HepG2 (cell line): ENCODE results near the gene ZNF621. TPM values are rescaled to one million over a fixed set of nuclear protein-coding genes. Genes with fewer than 3 reads are reported as not detected.
A peak's percentile ranks its signal among the peaks of the same experiment; 100 is the strongest.

Experiments
- GFI1 ChIP-seq: sonication (generic); formaldehyde crosslinking; IDR thresholded peaks from 2 replicates; pipeline ENCODE4 v1.5.0; 2020; ENCODE audit warnings: missing genetic modification reagents, mild to moderate bottlenecking, borderline replicate concordance
- MYC ChIP-seq: sonication (generic); formaldehyde crosslinking; IDR thresholded peaks from 2 replicates; pipeline ENCODE4 v1.9.0; 2021; ENCODE audit warnings: missing genetic modification reagents, borderline replicate concordance
- NR2C2 ChIP-seq: sonication (generic); formaldehyde crosslinking; IDR thresholded peaks from 2 replicates; pipeline ENCODE4 v1.4.0; 2020; ENCODE audit warnings: missing genetic modification reagents, mild to moderate bottlenecking, moderate library complexity, borderline replicate concordance
- NR2F2 ChIP-seq: IDR thresholded peaks from 2 replicates; pipeline ENCODE4 v1.6.1; 2012; ENCODE audit warnings: low read depth, inconsistent platforms, borderline replicate concordance
- ZNF354B ChIP-seq: sonication (generic); formaldehyde crosslinking; IDR thresholded peaks from 2 replicates; pipeline ENCODE4 v1.8.0; 2022; ENCODE audit warnings: mild to moderate bottlenecking, missing genetic modification reagents
- ZNF432 ChIP-seq: sonication (generic); formaldehyde crosslinking; IDR thresholded peaks from 2 replicates; pipeline ENCODE4 v1.5.0; 2020; ENCODE audit warnings: missing genetic modification reagents, mild to moderate bottlenecking, borderline replicate concordance
- polyA plus RNA-seq, 8 experiments: library from polyadenylated mRNA; depleted of rRNA in 3 of 8; stranded (reverse) in 7 of 8; unstranded in 1 of 8; fragments of >200 nt; fragmentation: Illumina TruSeq in 4 of 8; extraction: Trizol in 4 of 8; gene quantifications; 2 replicates each; pipeline versions ENCODE4 v1.2.1 to v1.2.3, GENCODE V29; 2011 to 2016; ENCODE audit warnings: low read depth in 4 of 8, missing spikeins in 1 of 8, mixed read lengths in 1 of 8; ENCODE audit not compliant: insufficient read depth in 1 of 8
- total RNA-seq, 5 experiments: library from RNA; depleted of rRNA; stranded (reverse); fragments of >200 nt; fragmentation: Illumina TruSeq; extraction: Trizol; gene quantifications; 2 replicates each; pipeline ENCODE4 v1.2.3, GENCODE V29; 2016; ENCODE audit warnings: low read depth in 1 of 5
- TF ChIP-seq, protein P1 (sequence below): sonication (generic); formaldehyde crosslinking; IDR thresholded peaks from 2 replicates; pipeline ENCODE4 v1.4.0; 2020; ENCODE audit warnings: missing genetic modification reagents, borderline replicate concordance
- TF ChIP-seq, protein P2 (sequence below): sonication (generic); formaldehyde crosslinking; IDR thresholded peaks from 2 replicates; pipeline ENCODE4 v1.4.0; 2020; ENCODE audit warnings: missing genetic modification reagents
- TF ChIP-seq, protein P3 (sequence below): sonication (generic); formaldehyde crosslinking; IDR thresholded peaks from 2 replicates; pipeline ENCODE4 v1.8.1; 2023; ENCODE audit warnings: mild to moderate bottlenecking, inconsistent platforms, moderate library complexity, missing genetic modification reagents, borderline replicate concordance
- TF ChIP-seq, protein P4 (sequence below): sonication (generic); formaldehyde crosslinking; IDR thresholded peaks from 2 replicates; pipeline ENCODE4 v1.5.1; 2020; ENCODE audit warnings: mild to moderate bottlenecking, missing genetic modification reagents, borderline replicate concordance

ZNF621 gene
- total and polyA plus RNA-seq, 2 of the 13 experiments (the other 11 are each of a cell fraction or from before 2014, with no cell fraction given), result 13.2 to 14.9 TPM

DNA sequence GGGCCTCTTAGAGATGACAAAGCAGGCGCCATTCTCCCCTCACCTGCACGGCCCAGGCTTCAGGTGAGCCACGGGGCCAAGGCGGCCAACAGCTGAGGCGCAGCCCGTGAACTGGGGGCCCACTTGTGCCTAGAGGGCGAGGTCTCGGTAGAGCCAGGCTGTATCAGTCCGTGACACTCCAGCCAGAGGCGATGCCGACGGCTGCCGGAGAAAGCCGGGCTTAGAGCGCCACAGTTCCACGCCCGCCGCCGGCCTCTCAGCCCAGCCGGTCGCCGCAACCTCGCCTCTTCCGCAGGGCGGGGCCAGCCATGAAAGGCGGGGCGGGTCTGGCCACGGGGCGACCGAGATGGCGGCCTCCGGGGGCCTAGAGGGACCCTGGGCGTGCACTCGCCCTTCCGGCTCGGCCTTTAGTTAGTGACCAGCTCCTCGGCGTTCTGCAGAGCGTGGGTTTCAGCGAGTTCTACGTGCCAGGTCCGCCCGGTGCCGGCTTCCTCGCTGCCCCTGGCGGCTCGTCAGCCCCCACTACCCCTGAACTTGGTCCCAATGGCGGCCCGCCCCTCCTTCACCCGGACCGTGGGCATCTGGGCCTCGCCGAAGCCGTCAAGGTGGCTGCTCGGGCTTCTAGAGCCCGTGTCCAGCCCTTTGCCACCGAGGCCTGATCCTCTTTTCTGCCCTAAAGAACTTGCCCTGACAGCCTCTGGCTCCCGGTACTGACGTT lies at the start of gene ZNF621 (continued):
- TF ChIP-seq, protein P1, sequence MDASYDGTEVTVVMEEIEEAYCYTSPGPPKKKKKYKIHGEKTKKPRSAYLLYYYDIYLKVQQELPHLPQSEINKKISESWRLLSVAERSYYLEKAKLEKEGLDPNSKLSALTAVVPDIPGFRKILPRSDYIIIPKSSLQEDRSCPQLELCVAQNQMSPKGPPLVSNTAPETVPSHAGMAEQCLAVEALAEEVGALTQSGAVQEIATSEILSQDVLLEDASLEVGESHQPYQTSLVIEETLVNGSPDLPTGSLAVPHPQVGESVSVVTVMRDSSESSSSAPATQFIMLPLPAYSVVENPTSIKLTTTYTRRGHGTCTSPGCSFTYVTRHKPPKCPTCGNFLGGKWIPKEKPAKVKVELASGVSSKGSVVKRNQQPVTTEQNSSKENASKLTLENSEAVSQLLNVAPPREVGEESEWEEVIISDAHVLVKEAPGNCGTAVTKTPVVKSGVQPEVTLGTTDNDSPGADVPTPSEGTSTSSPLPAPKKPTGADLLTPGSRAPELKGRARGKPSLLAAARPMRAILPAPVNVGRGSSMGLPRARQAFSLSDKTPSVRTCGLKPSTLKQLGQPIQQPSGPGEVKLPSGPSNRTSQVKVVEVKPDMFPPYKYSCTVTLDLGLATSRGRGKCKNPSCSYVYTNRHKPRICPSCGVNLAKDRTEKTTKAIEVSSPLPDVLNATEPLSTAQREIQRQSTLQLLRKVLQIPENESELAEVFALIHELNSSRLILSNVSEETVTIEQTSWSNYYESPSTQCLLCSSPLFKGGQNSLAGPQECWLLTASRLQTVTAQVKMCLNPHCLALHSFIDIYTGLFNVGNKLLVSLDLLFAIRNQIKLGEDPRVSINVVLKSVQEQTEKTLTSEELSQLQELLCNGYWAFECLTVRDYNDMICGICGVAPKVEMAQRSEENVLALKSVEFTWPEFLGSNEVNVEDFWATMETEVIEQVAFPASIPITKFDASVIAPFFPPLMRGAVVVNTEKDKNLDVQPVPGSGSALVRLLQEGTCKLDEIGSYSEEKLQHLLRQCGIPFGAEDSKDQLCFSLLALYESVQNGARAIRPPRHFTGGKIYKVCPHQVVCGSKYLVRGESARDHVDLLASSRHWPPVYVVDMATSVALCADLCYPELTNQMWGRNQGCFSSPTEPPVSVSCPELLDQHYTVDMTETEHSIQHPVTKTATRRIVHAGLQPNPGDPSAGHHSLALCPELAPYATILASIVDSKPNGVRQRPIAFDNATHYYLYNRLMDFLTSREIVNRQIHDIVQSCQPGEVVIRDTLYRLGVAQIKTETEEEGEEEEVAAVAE, result peak; percentile 56; the same call in 1 of the 2 replicates
- TF ChIP-seq ZNF354B (CRISPR knock-in tag), result no peak
- TF ChIP-seq, protein P2, sequence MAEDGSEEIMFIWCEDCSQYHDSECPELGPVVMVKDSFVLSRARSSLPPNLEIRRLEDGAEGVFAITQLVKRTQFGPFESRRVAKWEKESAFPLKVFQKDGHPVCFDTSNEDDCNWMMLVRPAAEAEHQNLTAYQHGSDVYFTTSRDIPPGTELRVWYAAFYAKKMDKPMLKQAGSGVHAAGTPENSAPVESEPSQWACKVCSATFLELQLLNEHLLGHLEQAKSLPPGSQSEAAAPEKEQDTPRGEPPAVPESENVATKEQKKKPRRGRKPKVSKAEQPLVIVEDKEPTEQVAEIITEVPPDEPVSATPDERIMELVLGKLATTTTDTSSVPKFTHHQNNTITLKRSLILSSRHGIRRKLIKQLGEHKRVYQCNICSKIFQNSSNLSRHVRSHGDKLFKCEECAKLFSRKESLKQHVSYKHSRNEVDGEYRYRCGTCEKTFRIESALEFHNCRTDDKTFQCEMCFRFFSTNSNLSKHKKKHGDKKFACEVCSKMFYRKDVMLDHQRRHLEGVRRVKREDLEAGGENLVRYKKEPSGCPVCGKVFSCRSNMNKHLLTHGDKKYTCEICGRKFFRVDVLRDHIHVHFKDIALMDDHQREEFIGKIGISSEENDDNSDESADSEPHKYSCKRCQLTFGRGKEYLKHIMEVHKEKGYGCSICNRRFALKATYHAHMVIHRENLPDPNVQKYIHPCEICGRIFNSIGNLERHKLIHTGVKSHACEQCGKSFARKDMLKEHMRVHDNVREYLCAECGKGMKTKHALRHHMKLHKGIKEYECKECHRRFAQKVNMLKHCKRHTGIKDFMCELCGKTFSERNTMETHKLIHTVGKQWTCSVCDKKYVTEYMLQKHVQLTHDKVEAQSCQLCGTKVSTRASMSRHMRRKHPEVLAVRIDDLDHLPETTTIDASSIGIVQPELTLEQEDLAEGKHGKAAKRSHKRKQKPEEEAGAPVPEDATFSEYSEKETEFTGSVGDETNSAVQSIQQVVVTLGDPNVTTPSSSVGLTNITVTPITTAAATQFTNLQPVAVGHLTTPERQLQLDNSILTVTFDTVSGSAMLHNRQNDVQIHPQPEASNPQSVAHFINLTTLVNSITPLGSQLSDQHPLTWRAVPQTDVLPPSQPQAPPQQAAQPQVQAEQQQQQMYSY (CRISPR knock-in tag), result peak; percentile 50; the same call in 1 of the 2 replicates
- no peak for TF ChIP-seq ZNF432 (CRISPR knock-in tag)
- no peak; the same call in none of the 2 replicates for TF ChIP-seq NR2C2 (CRISPR knock-in tag)
- TF ChIP-seq GFI1 (CRISPR knock-in tag), result peak; percentile 18; the same call in 1 of the 2 replicates
- TF ChIP-seq NR2F2, result no peak
- TF ChIP-seq, protein P3, sequence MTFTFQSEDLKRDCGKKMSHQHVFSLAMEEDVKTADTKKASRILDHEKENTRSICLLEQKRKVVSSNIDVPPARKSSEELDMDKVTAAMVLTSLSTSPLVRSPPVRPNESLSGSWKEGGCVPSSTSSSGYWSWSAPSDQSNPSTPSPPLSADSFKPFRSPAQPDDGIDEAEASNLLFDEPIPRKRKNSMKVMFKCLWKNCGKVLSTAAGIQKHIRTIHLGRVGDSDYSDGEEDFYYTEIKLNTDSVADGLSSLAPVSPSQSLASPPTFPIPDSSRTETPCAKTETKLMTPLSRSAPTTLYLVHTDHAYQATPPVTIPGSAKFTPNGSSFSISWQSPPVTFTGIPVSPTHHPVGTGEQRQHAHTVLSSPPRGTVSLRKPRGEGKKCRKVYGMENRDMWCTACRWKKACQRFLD, result no peak; the same call in 1 of the 2 replicates
- TF ChIP-seq, protein P4, sequence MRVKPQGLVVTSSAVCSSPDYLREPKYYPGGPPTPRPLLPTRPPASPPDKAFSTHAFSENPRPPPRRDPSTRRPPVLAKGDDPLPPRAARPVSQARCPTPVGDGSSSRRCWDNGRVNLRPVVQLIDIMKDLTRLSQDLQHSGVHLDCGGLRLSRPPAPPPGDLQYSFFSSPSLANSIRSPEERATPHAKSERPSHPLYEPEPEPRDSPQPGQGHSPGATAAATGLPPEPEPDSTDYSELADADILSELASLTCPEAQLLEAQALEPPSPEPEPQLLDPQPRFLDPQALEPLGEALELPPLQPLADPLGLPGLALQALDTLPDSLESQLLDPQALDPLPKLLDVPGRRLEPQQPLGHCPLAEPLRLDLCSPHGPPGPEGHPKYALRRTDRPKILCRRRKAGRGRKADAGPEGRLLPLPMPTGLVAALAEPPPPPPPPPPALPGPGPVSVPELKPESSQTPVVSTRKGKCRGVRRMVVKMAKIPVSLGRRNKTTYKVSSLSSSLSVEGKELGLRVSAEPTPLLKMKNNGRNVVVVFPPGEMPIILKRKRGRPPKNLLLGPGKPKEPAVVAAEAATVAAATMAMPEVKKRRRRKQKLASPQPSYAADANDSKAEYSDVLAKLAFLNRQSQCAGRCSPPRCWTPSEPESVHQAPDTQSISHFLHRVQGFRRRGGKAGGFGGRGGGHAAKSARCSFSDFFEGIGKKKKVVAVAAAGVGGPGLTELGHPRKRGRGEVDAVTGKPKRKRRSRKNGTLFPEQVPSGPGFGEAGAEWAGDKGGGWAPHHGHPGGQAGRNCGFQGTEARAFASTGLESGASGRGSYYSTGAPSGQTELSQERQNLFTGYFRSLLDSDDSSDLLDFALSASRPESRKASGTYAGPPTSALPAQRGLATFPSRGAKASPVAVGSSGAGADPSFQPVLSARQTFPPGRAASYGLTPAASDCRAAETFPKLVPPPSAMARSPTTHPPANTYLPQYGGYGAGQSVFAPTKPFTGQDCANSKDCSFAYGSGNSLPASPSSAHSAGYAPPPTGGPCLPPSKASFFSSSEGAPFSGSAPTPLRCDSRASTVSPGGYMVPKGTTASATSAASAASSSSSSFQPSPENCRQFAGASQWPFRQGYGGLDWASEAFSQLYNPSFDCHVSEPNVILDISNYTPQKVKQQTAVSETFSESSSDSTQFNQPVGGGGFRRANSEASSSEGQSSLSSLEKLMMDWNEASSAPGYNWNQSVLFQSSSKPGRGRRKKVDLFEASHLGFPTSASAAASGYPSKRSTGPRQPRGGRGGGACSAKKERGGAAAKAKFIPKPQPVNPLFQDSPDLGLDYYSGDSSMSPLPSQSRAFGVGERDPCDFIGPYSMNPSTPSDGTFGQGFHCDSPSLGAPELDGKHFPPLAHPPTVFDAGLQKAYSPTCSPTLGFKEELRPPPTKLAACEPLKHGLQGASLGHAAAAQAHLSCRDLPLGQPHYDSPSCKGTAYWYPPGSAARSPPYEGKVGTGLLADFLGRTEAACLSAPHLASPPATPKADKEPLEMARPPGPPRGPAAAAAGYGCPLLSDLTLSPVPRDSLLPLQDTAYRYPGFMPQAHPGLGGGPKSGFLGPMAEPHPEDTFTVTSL (CRISPR knock-in tag), result peak; percentile 22; the same call in 1 of the 2 replicates
- peak; percentile 92 for TF ChIP-seq MYC (CRISPR knock-in tag)
